Esophagus (tissue), 2 donors: ENCODE results near the gene OR4X1. TPM values are rescaled to one million over a fixed set of nuclear protein-coding genes. Genes with fewer than 3 reads are reported as not detected.
"Not testable (repeated sequence)": the region's sequence is repeated elsewhere in the genome, so short reads cannot be mapped to it uniquely, and the experiment has no call there.

ENCODE experiments used
- H3K27ac ChIP-seq, 2 donors: one replicate each; pipeline ENCODE4 v1.5.1; 2013; ENCODE audit warnings: low read depth in 2 of 2, mild to moderate bottlenecking in 2 of 2, inconsistent platforms in 1 of 2, low read length in 1 of 2, moderate library complexity in 1 of 2
- H3K27me3 ChIP-seq, 2 donors: one replicate each; pipeline ENCODE4 v1.6.1; 2013; ENCODE audit warnings: low read length in 2 of 2, control low read depth in 1 of 2, mild to moderate bottlenecking in 1 of 2; ENCODE audit not compliant: insufficient read depth in 2 of 2, control insufficient read depth in 1 of 2
- H3K36me3 ChIP-seq, 2 donors: one replicate each; pipeline ENCODE4 v1.6.1; 2013; ENCODE audit warnings: low read length in 1 of 2; ENCODE audit not compliant: control insufficient read depth in 2 of 2, insufficient read depth in 2 of 2
- H3K4me1 ChIP-seq, 2 donors: one replicate each; pipeline ENCODE4 v1.6.1; 2013; ENCODE audit warnings: low read length in 1 of 2; ENCODE audit not compliant: control insufficient read depth in 2 of 2, insufficient read depth in 2 of 2
- H3K4me3 ChIP-seq, 2 donors: one replicate each; pipeline ENCODE4 v1.5.1; 2013; ENCODE audit warnings: low read length in 2 of 2, mild to moderate bottlenecking in 2 of 2, low read depth in 1 of 2, moderate library complexity in 1 of 2
- H3K9me3 ChIP-seq, 2 donors: one replicate each; pipeline ENCODE4 v1.6.1; 2013; ENCODE audit warnings: mild to moderate bottlenecking in 2 of 2, low read depth in 1 of 2, low read length in 1 of 2, moderate library complexity in 1 of 2; ENCODE audit not compliant: control insufficient read depth in 2 of 2, insufficient read depth in 1 of 2
- WGBS, 2 donors: extraction: QIAGEN DNeasy Blood & Tissue Kit; methylation state at CpG; one replicate each; pipeline ENCODE4 v1.1.7; 2013; 5-methylcytosine and 5-hydroxymethylcytosine counted together
- polyA plus RNA-seq, 2 donors: library from polyadenylated mRNA; stranded (reverse); fragments of 200-250 nt; gene quantifications; one replicate each; pipeline ENCODE4 v1.2.3, GENCODE V29; 2013
- donor health status: healthy with polysubstance abuse.
- donor health status: Bipolar disorder and iron deficiency.

The OR4X1 gene, protein sequence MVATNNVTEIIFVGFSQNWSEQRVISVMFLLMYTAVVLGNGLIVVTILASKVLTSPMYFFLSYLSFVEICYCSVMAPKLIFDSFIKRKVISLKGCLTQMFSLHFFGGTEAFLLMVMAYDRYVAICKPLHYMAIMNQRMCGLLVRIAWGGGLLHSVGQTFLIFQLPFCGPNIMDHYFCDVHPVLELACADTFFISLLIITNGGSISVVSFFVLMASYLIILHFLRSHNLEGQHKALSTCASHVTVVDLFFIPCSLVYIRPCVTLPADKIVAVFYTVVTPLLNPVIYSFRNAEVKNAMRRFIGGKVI
- polyA plus RNA-seq, result not detected

DNA sequence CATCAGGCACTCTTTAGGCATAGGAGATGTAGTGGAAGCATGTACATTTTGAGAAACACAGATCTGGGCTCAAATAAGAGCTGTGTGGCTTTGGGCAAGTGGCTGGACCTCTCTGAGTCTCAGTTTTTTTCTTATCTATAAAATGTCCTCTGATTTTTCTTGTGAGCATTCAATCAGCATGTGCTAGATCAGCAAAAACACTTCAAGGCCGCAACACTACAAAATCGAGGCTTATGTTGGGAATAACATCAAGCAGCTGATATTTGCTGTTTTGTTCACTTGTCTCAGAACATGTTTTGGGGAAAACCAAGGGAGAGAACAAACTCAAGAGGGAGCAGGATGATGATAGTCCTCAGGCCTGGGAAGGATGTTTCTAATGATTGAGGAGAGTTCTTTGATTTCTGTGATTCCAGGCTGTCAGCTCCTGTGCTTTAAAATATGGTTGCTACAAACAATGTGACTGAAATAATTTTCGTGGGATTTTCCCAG is at the start of gene OR4X1:
TSS of gene OR4X1 (plus strand) at position 439 of the 489 bp plus-strand sequence. CDS start at position 439, 0 bp downstream.
- H3K27ac ChIP-seq, result no peak within 1 kb of the TSS
- WGBS, 2 donors, result 29 to 40% methylated on average over 3 of the region's 3 CpGs
- H3K9me3 ChIP-seq, result no peaks in the 10 kb centered on the region
- no peaks in the 10 kb centered on the region for H3K36me3 ChIP-seq
- H3K27me3 ChIP-seq, result no peaks in the 10 kb centered on the region
- H3K4me3 ChIP-seq, result no peak within 1 kb of the TSS
- H3K4me1 ChIP-seq, result no peaks in the 10 kb centered on the region

DNA sequence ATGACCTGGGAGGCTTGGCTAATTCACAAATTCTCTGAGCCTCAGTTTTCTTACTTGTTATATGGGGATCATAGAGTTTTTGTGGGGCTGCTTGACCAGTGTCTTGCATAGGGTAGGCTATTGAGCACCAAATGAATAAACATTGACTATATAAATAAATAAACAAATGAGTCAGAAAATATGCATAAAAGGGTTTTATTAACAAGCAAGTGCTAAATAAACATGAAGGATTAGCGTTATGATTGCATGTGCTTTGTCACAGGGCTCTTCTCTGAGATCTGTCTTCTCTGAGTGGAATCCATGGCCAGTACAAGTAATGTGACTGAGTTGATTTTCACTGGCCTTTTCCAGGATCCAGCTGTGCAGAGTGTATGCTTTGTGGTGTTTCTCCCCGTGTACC is 47.2 kb upstream of the OR4X1 start, which contains the start of gene OR4B1:
TSS of gene OR4B1 (plus strand) at position 301 of the 400 bp plus-strand sequence. CDS start at position 301, 0 bp downstream.
- no peaks in the 10 kb centered on the region for H3K36me3 ChIP-seq
- WGBS, 2 donors, result 39 to 70% methylated on average over 2 of the region's 2 CpGs
- H3K9me3 ChIP-seq, result no peaks in the 10 kb centered on the region
- no peaks in the 10 kb centered on the region for H3K27me3 ChIP-seq
- H3K4me1 ChIP-seq, result no peaks in the 10 kb centered on the region
- no peak within 1 kb of the TSS for H3K27ac ChIP-seq
- no peak within 1 kb of the TSS for H3K4me3 ChIP-seq

DNA sequence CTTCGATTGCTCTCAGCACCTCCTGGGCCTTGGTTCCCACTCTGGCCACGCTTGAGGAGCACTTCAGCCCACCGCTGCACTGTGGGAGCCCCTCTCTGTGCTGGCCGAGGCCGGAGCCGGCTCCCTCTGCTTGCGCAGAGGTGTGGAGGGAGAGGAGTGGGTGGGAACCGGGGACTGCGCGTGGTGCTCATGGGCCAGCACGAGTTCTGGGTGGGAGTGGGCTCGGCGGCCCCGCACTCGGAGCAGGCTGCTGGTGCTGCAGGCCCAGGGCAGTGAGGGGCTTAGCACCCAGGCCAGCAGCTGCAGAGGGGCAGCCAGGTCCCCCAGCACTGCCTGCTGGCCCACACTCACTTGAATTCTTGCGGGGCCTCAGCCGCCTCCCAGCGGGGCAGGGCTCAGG is 34.9 kb upstream of the OR4X1 start:
- H3K9me3 ChIP-seq, result peaks cover 0 to 6% of the 10 kb centered on the region in 2 donors
- H3K36me3 ChIP-seq, result no peaks in the 10 kb centered on the region
- H3K27ac ChIP-seq, result no peak overlapping the region
- H3K4me1 ChIP-seq, result no peaks in the 10 kb centered on the region
- 86% methylated on average over 18 of the region's 18 CpGs for WGBS, 2 donors
- H3K27me3 ChIP-seq, result no peaks in the 10 kb centered on the region
- no peak overlapping the region for H3K4me3 ChIP-seq

DNA sequence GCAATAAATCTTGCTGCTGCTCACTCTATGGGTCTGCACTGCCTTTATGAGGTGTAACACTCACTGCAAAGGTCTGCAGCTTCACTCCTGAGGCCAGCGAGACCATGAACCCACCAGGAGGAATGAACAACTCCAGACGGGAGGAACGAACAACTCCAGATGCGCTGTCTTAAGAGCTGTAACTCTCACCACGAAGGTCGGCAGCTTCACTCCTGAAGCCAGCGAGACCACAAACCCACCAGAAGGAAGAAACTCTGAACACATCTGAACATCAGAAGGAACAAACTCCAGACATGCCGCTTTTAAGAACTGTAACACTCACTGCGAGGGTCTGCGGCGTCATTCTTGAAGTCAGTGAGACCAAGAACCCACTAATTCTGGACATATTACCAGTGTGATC is 33.6 kb upstream of the OR4X1 start:
- not testable (repeated sequence) for H3K36me3 ChIP-seq, H3K4me3 ChIP-seq
- WGBS, 2 donors, result 89% methylated on average over 11 of the region's 11 CpGs

DNA sequence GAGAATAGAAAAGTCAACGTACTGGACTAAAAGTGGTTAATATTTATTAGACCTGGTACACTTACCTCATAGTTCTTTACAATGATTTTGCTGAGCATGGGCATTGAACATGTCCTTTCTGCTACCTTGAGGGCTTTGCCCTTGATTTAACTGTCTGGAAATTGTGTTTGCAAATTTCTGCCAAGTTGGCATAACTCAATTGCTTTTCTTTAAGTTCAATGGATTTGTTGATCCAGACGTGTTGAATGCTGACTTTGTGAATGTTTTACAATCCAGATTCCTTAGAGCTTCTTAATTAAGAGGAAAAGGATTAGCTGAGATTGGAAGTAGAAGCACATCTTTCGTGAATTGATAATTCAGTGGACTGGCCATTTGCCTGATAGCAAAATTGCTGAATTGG is 25.9 kb upstream of the OR4X1 start:
- no peak overlapping the region for H3K27ac ChIP-seq
- no peaks in the 10 kb centered on the region for H3K36me3 ChIP-seq
- H3K4me1 ChIP-seq, result no peaks in the 10 kb centered on the region
- H3K27me3 ChIP-seq, result no peaks in the 10 kb centered on the region
- peaks cover 0 to 7% of the 10 kb centered on the region in 2 donors for H3K9me3 ChIP-seq
- no peak overlapping the region for H3K4me3 ChIP-seq
- 19 to 31% methylated on average over 3 of the region's 3 CpGs for WGBS, 2 donors

More for the DNA sequence above, 33.6 kb upstream of the OR4X1 start:
- not testable (repeated sequence) for H3K27ac ChIP-seq, H3K9me3 ChIP-seq, H3K27me3 ChIP-seq, H3K4me1 ChIP-seq

DNA sequence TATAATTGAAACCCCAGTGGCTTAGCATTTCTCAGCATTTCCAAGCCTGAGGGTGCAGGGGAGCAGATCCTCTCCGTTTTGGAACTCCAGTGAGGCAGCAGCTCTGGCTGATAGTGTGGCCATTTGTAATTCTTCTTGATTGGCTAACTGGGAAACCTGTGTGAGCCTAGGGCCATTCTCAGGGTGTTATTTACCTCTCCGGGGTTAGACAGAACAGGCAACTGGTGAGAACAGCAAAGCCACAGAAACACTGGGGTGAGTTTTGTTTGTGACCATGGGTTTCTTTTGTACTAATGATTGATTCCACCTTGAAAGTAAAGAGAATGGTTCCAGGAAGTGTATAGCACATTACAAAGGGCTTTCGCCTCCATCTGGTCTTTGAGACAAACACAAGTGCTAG is 21.2 kb upstream of the OR4X1 start:
- Histone ChIP-seq H3K4me1 (no peaks in the 10 kb centered on the region), H3K27me3 (no peaks in the 10 kb centered on the region), H3K36me3 (no peaks in the 10 kb centered on the region), H3K9me3 (no peaks in the 10 kb centered on the region), H3K4me3 (no peak overlapping the region), H3K27ac (no peak overlapping the region)
- WGBS, 2 donors, result 67 to 69% methylated on average over 3 of the region's 3 CpGs

DNA sequence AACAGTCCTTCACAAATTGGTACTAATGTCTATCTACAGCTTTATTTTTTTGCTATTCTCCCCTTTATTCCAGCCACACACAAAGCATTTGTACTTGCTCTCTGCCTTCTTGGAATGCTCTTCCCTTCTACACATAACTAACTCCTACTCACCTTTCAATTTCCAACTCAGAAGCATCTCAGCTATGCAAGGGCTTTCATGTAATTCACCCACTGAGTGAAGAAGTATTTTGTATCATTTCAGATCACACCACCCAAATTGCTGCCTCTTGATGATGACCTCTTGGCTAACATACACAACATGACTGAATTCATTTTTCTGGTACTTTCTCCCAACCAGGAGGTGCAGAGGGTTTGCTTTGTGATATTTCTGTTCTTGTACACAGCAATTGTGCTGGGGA is 18.9 kb upstream of the OR4X1 start, which contains the start of gene OR4X2:
TSS of gene OR4X2 (plus strand) at position 301 of the 400 bp plus-strand sequence. CDS start at position 301, 0 bp downstream.
- Histone ChIP-seq H3K9me3 (no peaks in the 10 kb centered on the region), H3K36me3 (no peaks in the 10 kb centered on the region), H3K4me3 (no peak within 1 kb of the TSS), H3K27me3 (no peaks in the 10 kb centered on the region), H3K27ac (no peak within 1 kb of the TSS), H3K4me1 (no peaks in the 10 kb centered on the region)

DNA sequence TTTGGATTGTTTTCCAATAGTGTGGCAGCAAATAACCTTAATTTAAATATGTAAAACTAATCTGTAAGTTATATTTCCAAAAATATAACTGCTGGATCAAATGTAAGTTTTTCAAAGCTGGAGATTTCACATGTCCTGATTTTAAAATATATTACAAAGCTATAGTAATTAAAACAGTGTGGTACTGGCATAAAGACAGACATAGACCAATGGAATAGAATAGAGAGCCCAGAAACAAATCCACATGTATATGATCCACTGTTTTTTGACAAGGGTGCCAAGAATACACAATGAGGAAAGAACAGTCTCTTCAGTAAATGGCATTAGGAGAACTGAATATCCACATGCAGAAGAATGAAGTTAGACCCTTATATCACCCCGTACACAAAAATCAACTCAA is 14.8 kb upstream of the OR4X1 start:
- Histone ChIP-seq H3K27me3 (no peaks in the 10 kb centered on the region), H3K36me3 (no peaks in the 10 kb centered on the region), H3K27ac (no peak overlapping the region), H3K4me3 (no peak overlapping the region), H3K4me1 (no peaks in the 10 kb centered on the region), H3K9me3 (no peaks in the 10 kb centered on the region)
- whole genome bisulfite sequencing, 2 donors, result 83 to 91% methylated on average over 1 of the region's 1 CpG

DNA sequence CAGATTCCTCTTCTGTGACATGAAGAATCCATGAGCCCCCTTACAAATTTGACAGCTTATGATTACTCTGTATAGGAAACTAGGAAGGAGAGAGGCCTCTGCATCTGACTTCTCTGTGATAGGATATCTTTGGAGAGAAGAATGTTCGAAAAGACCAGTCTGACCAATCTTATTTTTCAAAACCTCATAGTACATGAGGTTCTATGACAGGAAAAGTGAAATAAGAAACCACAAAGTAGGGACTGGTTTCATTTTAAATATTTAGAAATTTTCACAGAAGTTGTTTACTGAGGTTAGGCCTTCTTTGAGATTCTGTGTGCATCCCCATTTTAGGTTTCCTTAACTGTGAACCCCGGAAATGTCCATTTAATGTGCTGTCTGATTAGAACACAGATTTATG is 2.1 kb upstream of the OR4X1 start:
- H3K27me3 ChIP-seq, result no peaks in the 10 kb centered on the region
- H3K4me1 ChIP-seq, result no peaks in the 10 kb centered on the region
- H3K4me3 ChIP-seq, result no peak overlapping the region
- H3K36me3 ChIP-seq, result no peaks in the 10 kb centered on the region
- H3K9me3 ChIP-seq, result no peaks in the 10 kb centered on the region
- WGBS, 2 donors, result 81 to 83% methylated on average over 2 of the region's 2 CpGs
- no peak overlapping the region for H3K27ac ChIP-seq

DNA sequence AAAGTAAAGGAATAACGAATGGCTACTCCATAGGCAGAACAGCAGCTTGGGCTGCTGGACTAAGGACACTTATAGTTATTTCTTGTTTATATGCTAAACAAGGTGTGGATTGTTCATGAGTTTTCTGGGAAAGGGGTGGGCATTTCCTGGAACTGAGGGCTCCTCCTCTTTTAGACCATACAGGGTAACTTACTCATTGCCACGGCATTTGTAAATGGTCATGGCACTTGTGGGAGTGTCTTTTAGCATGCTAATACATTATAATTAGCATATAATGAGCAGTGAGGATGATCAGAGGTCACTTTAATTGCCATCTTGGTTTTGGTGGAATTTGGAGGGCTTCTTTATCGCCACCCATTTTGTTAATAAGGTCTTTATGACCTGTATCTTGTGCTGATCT is 7.0 kb downstream of the OR4X1 start:
- no peaks in the 10 kb centered on the region for H3K4me1 ChIP-seq
- 67 to 74% methylated on average over 3 of the region's 3 CpGs for WGBS, 2 donors
- H3K27ac ChIP-seq, result no peak overlapping the region
- no peaks in the 10 kb centered on the region for H3K9me3 ChIP-seq
- no peaks in the 10 kb centered on the region for H3K27me3 ChIP-seq
- H3K36me3 ChIP-seq, result no peaks in the 10 kb centered on the region
- H3K4me3 ChIP-seq, result no peak overlapping the region
